NOMO-1 treated with dmso at 0.1 percent for 144 hours (cell line): ENCODE measurements around the gene AMPD1.

Experiments used
- DNase-seq: peaks from one replicate; lab custom pipeline; 2025; ENCODE audit not compliant: unreplicated experiment; lab: John Stamatoyannopoulos, UW

AMPD1 gene

DNA sequence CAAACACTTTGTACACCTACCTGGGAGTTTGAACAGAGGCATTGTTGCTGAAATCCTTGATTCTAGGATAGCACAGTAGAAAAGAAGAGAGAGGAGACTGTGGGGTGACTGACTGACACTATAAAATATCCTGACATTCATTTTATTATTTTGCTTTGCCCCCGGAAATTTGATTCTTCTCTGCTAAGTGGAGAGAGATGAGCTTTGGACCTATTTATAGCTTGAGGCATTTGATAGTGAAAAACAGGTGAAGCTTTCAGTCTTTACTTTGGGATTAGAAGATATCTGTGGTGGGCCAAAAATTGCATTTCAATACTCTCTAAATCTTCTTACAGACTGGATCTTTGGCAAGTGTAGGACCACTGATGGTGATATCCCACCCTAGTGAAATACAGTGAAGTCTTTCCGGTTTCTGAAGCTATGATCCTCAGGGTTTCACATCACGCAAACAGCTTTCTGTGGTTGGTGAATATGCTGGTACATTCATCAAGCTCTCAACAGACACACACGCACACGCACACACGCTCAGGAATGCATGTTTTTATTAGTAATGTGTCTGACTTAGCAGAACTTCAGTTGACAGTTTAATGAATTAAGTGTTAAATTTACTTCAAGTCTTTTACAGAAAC is at the start of gene AMPD1:
Gene AMPD1, minus strand, starts transcription at position 117 of the 629 bp plus-strand sequence. Its CDS starts 75 bp downstream, at position 42.
- DNase-seq: no peak

DNA sequence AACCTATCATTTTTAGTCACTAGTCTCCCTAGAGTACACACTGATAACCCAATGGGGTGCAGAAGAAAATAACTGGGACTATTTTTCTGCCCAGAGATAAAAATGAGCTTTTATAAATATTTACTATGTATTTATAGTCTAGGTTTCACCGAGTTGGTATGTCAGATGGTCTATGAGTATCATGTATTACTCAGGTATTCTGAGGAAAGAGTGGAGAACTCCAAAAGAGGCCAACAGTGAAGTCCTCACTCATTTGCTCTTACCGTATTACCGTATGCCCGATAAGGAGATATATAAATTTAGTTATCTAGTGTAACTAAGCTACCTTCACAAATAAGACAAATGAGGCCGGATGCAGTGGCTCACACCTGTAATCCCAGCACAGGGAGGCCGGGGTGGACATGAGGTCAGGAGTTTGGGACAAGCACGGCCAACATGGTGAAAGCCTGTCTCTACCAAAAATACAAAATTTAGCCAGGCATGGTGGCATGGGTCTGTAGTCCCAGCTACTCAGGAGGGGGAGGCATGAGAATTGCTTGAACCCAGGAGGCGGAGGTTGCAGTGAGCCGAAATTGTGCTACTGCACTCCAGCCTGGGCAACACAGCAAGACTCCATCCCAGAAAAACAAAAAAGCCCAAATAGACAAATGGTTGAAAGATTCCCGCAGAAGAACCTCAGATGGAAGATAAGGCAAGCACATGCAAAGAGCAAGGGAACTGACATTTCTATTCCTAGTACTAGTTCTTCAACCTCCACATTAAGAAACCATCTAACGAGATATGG is 46.8 kb upstream of the AMPD1 start:
- no peak for DNase-seq

DNA sequence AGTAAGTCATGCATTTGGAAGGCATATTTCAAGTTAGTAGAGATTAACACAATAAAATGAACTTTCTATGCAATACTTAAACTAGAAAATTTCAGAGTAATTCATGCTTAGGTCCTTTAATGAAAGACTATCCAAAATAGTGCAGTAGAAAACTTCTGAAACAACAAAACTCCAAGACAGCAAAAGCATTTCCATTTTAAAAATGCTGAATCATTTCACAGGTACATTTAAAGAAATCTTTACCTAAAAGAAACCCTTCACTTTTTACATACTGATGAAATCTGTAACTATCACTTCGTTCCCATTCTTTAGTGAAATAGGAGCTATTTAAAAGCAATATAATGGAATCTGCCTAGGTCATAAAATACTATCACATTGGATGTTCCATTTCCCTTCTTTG is 45.0 kb upstream of the AMPD1 start:
- no peak for DNase-seq

DNA sequence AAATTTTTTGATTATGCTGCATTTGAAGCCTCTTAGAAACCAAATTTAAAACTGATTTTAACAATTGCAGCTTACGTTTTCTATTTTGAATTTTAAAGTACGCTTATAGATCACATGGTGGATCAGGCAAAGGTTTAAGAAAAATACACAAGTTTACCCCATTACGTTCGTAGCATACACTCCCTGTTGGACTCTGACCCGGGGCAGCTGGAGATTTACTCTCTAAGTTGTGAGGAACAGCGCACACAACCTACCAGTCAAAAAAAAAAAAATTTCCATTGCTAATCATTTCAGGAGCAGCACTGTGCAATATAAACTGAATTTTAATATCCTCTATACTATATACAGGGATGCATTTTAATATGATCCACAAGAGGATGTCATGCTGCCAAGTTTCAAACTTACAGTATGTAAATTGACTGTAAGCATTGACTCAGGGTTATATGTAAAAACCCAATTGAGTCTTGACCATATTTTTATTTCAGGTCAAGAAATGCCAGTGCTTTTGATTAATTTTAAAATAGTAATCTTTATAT is 42.0 kb upstream of the AMPD1 start:
- DNase-seq: no peak

DNA sequence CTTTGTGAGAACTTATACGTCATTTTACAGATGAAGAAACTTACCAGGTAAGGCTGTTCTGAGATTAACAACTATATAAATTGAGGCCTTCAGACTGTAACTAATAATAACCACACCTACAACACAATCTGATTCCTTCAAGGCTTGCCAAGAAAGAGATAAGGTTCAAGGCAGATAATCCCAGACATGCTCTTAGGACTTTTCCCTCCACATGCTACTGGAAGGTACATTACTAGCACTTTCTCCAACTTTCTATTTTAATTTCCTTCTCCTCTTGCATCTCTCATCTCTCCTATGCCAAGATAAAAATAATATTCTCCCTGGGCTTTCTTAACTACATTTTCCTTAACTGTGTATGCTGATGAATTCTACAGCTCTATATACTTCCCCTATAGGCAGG is 40.1 kb upstream of the AMPD1 start:
- DNase-seq: no peak

DNA sequence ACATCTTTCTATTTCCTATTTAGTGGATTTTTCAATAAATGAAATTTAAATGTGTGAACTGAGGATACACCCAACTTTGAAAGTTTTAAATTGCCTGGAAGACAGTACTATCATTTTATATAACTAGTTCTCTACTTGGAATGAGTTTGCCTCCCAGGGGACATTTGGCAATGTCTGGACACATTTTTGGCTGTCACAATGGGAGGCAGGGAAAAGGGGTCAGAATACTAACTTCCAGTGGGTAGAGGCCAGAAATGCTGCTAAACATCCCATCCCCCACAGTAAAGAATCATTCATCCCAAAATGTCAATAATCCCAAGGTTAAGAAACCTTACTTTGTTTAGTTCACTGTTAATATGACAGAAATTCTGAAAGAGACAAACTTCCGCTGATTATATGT is 34.4 kb upstream of the AMPD1 start:
- DNase-seq: no peak

DNA sequence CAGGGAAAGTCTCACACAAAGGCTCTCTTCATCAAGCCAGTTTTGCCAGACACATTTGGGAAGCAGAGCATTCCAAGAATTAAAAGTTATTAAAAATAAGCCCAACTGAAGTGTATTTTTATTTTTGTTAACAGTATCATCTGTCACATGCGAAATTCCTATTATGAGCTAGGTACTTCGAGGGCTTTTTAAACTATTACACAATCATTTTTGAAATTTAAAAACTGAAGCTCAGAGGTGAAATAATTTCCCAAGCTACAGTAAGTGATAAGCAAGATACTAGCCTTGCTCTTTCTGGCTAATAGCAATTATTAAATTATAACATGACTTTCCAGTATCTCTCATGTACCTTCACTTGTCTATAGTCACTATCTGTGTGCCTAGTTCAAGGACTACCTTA is 33.2 kb upstream of the AMPD1 start:
- no peak for DNase-seq

DNA sequence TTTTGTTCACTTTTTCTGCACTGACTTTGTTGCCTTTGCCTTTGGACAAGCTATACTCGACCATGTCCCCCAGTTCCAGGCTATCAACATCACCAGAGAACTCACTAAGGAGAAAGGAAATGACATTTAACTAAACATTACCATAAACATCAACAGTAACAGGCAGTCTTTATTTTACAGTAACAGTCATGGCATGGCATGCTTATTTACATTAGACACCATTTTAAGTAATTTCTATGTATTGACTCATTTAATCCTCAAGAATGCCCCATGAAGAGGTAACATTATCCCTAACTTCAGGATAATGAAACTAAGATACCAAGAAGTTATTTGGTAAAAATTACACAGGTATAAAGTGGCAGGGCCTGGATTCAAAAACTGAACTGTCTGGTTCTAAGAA is 29.9 kb upstream of the AMPD1 start:
- DNase-seq: no peak

DNA sequence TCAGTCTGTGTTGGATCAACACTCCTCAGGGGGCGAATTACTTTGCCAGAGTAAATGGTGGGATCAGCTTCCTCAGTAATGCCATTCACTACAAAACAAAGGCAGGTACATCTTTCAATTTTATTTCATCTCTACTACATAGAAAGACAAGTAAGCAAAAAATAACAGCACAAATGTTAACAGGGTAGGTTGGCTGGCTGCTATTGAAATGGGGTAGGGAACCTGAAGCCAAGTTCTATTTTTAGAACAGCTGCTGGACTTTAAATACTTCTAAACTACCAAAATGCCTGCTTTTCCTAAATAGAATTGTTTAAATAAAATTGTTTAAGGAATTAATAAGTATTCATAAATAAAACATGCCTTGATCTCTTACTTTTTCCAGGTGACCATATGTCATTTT is 28.6 kb upstream of the AMPD1 start:
- no peak for DNase-seq

DNA sequence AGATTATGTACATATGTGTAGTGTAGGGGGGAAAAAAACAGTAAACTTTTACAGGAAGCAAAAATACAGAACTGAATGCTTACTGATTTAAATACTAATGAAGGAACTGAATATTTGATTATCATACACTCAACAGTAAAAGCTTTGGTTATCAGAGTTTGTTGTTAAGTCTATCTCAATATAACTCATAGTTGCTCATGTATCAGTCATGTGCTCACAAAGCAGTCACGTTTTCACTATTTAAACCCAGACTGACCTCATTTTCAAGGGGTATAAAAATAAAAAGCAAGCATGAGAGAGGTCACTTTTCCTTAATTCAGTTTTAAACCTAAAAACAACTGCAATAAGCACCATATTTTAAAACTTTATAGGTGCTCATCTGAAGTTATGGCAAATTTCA is 28.1 kb upstream of the AMPD1 start:
- DNase-seq: no peak

DNA sequence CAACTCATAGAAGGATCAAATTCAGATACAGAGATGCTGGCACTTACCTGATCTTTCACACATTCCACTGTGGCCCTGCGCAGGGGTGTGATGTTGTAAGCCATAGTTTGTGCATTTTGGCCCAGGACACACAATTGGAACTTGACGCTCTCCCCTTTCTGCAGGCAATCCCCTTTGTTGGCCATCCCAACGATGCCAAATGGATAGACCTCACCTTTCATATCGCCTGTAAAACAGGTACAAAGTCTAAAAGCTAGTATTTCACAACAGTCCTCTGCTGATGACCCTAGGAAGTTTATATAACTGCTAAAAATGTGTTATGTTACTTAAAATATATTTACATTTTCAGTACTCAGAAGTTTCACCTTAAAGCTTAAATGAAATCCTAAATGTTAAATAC is 25.1 kb upstream of the AMPD1 start:
- no peak for DNase-seq

DNA sequence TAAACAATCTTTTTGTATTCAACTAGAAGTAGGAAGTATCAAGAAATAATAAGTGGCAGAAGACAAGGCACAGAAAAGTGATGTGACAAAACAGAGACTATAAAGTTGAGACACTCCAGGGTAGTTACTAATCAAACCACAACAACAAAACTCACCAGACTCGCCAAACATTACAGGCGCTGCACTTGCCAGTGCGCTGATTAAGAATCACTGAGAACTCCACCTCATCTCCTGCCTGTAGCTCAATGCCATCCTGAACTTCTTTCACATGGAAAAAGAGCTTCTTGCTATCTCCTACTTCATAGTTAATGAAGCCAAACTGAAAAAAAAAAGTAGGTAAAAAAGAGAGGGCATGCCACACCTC is 24.1 kb upstream of the AMPD1 start:
- DNase-seq: no peak

DNA sequence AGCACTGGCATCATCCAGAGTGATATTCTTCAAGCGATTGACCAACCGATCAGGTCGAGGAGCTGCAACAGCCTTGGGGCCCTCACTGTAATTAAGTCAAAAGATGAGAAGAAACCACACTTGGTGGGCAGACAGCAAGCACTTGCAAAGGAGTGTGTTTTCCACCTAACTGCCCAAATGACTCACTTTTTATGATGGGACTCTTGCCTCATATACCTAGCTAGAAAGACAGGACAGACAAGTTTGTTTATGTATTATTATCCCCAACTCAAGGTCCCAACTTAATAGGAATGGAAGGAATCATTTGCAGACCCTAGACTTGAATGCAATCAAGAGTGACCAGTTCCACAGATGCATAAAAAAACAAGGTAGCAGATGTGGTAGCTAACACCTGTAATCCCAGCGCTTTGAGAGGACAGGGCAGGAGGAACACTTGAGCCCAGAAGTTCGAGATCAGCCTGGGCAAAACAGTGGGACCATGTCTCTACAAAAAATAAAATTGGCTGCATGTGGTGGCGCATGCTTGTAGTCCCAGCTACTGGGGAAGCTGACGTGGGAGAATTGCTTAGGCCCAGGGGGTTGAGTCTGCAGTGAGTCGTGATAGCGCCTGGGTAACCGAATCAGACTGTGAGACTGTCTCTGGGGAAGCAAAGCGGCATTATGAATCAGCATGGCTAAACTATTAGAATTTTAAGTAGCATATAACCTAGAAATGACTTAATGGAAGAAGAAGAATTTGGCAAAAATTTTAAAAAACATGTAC is 23.5 kb upstream of the AMPD1 start:
- no peak for DNase-seq

DNA sequence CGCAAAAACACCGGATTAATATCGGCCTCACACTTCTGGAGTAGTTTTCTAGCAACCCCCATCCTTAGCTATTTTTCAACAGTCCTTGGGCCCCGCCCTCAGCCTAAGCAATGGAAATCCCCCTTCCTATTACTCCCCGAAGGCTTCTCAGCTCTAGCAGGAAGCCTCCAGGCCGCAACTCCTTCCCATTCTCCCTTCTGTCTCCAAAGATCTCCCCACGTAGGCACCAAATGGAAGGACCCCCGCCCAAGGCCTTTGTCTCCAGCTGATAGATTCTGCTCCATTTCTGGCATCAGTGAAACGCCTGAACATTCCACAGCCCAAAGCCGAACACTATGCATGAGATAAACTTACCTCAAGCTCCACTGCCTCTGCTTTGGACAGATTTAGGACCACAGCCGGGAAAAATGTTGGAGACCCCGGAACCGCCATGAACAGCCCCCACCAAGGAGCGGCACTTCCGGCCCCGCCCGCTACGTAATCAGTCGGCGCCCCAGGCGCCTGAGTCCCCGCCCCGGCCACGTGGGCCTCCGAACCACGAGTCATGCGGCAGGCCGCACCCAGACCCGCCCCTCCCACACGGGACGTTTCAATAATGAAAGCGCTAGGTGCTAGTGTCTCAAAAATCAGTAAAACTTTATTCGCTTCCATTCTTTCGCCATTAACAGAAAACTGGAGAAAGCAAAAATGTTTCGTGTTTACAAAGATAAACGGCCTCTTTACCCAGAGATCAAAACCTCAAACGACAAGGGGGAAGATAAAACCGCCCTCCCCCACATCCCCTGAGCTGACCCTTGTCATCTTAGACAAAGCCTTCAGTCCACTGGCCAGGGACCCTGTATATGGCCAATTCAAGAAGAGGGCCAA is 21.2 kb upstream of the AMPD1 start, which contains the start of gene NRAS:
Gene NRAS, minus strand, starts transcription at position 468 of the 867 bp plus-strand sequence. CDS start 611 bp downstream, outside the sequence.
- peak; percentile 87 for DNase-seq

DNA sequence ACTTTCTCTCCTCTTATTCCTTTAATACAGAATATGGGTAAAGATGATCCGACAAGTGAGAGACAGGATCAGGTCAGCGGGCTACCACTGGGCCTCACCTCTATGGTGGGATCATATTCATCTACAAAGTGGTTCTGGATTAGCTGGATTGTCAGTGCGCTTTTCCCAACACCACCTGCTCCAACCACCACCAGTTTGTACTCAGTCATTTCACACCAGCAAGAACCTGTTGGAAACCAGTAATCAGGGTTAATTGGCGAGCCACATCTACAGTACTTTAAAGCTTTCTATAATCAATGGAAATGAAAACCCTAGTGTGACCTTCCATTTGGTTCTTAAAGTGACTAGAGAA is 20.6 kb upstream of the AMPD1 start:
- no peak for DNase-seq

DNA sequence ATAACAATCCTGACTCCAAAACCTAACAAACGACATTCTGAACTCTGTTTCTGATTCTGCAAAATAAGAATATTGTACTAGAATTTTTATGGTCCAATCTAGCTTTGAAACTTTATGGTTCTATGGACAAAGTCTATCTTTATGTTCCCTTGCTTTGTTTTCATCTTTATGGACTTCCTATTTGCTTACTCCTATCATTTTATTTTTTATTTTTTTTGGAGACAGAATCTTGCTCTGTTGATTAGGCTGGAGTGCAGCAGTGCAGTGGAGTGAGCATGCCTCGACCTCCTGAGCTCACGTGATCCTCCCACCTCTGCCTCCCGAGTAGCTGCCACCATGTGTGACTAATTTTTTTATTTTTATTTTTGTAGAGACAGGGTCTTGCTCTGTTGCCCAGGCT is 17.6 kb upstream of the AMPD1 start:
- DNase-seq: no peak

DNA sequence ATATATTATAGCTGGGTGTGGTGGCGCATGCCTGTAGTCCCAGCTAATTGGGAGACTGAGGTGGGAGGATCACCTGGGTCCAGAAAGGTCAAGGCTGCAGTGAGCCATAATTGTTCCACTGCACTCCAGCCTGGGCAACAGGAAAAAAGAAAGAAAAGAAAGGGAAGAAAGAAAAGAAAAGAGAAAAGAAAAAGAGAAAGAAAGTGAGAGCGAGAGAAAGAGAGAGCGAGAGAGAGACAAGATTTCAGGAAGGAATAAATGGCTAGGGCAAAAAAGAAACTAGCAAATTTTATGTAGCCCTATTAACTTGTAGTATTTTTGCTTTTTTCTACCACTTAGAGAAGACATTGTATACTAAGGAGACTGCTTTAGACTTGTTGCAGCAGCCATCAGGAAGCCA is 15.0 kb upstream of the AMPD1 start:
- no peak for DNase-seq

DNA sequence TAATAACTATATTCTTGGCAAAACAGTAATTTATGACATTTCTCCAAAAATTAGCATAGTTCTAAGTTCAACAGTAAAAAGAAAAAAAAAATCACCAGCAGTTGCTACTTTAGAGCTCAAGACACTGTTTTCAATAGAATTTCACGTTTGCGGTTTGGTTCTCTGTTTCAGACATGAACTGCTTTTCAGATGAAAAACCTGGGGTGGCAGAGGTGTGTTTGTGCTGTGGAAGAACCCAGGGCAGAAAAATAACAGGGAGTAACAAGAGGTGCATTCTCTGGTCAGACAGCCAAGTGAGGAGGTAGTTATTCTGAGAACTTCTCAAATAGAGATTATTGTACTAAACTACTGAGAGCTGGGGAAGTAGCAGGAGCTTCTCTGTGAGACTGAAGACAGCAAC is 12.3 kb upstream of the AMPD1 start:
- DNase-seq: no peak

DNA sequence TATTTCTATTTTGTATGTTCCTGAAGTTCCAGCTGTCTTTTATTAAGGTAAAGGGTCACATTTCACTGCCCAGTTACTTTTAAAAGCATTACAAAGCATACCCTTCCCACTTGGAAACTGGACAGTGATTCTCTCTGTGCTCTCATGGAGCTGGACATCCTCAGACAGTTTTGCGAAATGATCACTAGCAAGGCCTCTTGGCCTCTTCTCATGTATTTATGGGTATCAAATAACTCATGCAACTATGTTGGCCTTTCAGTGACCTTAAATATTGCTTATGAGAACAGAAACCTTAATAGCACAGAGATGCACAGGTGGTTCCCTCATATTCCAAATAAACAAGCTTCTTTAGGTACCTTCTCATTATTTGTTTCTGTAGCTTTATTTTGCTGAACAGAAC is 7.9 kb upstream of the AMPD1 start:
- no peak for DNase-seq

DNA sequence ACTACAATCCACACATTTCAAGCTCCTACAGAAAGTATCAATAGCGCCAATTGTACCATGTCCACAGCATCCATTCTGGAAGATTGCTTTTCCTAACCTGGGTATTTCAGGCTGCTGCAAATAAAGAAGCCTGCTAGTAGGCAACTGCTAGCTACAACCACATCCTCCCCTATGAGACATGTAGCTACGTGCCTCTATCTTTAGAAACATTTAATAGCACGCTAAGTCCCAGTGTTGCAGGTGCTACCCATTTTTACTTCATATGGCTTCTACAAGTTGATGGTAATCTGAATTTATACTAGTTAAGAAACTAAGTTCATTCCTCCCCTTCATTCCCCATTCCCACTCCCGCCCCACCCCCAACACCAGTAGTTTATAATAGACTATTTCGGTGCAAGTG is 7.4 kb upstream of the AMPD1 start:
- no peak for DNase-seq

DNA sequence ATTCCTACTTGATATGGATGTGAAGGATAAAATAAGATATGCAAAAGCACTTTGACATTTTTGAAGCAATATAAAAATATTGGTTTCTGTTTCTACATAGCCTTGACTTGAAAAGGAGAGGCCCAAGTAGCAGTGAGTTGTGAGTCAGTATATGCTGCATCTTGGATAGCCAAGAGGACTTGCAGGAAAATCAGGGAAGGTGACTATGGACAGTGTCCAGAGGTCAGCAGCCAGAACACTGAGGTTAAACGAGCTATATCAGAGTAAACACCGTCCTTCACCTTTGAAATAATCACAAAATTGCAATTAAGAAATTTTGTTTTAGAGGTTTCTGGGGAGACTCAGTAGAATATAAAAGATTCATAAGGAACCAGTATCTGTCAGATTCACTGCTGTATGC is 6.6 kb upstream of the AMPD1 start:
- DNase-seq: no peak
